GM18858 (cell line): ENCODE results near the gene THUMPD2.
"Not testable (repeated sequence)": the region's sequence is repeated elsewhere in the genome, so short reads cannot be mapped to it uniquely, and the experiment has no call there.

Source experiments
- ATAC-seq: cut with Tn5 transposase; IDR thresholded peaks from one replicate; pipeline ENCODE4 v1.9.1; 2021; ENCODE audit not compliant: unreplicated experiment

THUMPD2 gene

DNA sequence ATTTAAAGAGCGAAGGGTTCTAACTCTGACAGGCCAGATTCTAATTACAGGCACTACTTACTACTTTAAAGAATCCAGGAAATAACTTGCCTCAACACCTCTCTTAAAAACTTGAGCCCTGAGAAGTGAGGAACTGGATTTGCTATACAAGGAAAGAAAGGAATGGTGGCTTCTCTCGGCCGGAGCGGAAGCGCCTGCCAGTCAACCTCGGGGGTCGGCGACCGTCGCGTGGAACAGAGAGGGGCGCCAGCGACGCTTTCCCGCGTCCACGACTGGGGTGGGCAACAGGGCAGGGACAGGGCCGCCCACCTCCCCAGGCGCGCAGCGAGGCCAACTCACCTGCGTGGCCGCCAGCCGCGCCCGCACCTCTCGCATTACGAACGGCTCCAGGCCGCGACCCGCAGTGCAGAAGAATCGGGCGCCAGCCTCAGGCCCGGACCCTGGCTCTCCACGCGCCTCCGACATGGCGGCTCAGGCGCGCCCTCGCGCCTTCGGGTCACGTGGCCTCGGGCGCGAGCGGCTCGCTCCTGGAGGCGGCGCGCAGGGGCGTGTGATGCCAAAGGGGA is at the start of gene THUMPD2:
THUMPD2 (minus strand) TSS at position 484 of the 566 bp plus-strand sequence; CDS start at position 465, 19 bp downstream.
- peak; percentile 74 for ATAC-seq

DNA sequence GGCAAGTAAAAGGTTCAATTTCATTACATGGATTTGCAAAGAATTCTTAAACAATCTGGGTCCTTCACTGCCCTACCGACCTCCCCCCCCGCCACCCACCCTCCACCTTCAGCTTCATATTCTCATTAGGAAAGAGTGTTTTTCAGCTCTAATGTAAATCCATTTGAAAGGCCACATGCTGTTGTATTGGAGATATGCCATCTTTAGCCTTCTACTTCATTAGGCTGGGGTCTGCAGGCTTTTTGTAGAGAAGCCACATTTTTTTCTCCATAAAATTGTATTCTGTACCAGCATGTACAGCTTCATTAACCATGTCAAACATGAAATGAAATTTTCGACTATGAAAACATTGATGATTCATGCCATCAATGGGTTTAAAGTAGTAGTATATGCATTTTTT is 42.8 kb upstream of the THUMPD2 start:
- no peak for ATAC-seq

GRCh38 chr2:39816845-39817244 is 37.8 kb upstream of the THUMPD2 start:
- ATAC-seq, result no peak

DNA sequence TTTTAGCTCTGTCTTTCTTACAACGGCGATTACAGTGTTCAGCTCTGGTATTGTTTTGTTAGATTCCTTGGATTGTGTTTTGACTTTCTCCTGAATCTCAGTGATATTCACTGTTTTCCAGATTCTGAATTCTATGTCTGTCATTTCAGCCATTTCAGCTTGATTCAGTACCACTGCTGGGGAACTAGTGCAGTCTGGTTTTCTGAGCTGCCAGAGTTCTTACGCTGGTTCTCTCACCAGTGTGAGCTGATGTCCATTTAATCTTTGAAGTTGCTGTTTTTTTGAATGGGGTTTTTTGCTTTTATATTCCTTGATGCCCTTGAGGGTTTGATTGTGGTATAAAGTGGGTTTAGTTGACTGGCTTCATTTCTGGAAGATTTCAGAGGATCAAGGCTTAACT is 37.4 kb upstream of the THUMPD2 start:
- no peak for ATAC-seq

DNA sequence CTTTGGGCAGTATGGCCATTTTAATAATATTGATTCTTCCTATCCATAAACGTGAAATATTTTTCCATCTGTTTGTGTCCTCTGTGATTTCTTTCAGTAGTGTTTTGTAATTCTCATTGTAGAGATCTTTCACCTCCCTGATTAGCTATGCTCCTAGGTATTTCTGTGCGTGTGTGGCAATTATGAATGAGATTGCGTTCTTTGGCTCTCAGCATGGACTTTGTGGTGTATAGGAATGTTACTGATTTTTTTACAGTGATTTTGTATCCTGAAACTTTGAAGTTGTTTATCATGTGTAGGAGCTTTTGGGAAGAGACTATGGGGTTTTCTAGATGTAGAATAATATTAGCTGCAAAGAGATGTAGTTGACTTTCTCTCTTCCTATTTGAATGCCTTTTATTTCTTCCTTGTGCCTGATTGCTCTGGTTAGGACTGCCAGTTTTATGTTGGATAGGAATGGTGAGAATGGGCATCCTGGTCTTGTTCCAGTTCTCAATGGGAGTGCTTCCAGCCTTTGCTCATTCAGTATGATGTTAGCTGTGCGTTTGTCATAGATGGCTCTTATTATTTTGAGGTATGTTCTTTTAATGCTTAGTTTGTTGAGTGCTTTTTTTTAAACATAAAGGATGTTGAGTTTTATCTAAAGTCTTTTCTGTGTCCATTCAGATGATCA is 27.0 kb upstream of the THUMPD2 start:
- ATAC-seq, result no peak

GRCh38 chr2:39803839-39804238 is 24.8 kb upstream of the THUMPD2 start:
- ATAC-seq, result no peak

- ATAC-seq, result no peak
Observed at GRCh38 chr2:39800752-39801151, 21.7 kb upstream of the THUMPD2 start.

- ATAC-seq, result no peak
Observed at GRCh38 chr2:39796134-39796533, 17.1 kb upstream of the THUMPD2 start.

GRCh38 chr2:39790216-39790818 is 11.3 kb upstream of the THUMPD2 start:
- not testable (repeated sequence) for ATAC-seq

DNA sequence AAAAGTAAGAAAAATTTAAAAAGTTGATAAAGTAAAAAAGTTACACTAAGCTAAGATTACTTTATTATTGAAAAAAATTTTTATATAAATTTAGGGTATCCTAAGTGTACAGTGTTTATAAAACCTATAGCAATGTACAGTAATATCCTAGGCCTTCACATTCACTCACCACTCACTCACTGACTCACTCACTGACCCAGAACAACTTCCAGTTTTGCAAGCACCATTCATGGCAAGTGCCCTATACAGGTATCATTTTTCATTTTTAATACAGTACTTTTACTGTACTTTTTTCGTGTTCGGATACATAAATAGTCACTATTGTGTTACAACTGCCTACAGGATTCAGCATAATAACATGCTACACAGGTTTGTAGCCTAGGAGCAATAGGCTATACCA is 8.9 kb upstream of the THUMPD2 start:
- ATAC-seq, result no peak

GRCh38 chr2:39786761-39787522 is 7.9 kb upstream of the THUMPD2 start:
- ATAC-seq, result no peak

GRCh38 chr2:39782591-39782990 is 3.5 kb upstream of the THUMPD2 start:
- ATAC-seq, result no peak

DNA sequence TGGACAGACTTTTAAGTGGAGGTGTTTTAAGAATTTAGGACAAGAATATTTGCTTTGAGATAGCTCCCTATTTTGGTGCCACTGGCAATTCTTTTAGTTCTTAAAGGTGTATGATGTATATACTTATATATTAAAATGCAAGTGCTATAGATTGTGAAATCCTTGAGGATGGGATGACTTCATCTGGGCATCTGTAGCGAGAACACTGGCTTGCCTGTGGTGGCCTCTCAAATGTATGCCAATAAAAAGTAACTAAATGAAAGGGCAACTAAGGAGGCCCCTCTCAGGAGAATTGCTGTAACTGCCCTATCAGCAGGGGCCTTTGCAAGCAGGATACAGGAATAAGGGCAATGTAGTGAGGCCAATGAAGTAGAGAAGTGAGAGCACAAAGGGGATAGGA is 2.6 kb upstream of the THUMPD2 start:
- ATAC-seq, result no peak

GRCh38 chr2:39780825-39781600 is 2.0 kb upstream of the THUMPD2 start:
- no peak for ATAC-seq

DNA sequence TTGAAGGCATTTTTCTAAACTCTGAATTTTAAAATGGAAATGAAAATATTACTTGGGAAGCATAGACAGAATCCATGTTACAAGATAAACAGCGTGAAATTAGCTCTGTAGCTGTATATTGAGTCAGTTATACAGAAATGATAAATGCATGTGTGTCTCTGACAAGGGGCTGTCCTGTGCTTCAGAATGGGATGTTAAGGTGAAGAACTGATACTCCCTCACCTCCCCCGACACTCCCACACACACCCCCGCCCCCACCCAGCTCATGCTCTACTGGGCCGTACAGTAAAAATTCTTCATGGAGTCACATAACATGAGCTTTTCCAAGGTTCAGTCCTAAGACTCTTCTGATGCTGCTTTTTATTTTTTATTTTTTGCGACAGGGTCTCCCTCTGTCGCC is 869 bp upstream of the THUMPD2 start:
- no peak for ATAC-seq

DNA sequence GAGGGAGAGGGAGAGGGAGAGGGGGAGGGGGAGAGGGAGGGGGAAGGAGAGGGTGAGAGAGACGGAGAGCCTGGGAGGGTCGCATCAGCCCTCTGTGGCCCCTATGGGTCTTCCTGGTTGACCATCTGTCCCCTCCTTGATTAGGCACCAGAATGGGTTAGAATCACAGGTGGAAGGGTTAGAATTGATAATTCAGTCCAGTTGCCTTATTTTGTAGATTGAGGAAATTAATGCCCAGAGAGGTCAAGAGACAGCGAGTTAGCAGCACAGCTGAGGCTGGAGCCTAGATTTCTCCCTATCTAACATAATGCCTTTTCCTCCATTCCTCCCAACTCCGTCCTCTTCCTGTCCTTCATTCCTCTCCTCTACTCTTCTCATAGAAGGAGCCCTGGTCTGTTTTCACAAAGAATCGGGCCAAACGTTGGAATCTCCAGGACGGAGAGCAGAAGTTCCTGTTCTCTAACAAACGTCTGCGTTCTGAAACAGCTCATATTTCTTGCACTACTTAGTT is 338 bp upstream of the THUMPD2 start:
- no peak for ATAC-seq

- no peak for ATAC-seq
Observed at GRCh38 chr2:39778233-39778632, 825 bp downstream of the THUMPD2 start.

DNA sequence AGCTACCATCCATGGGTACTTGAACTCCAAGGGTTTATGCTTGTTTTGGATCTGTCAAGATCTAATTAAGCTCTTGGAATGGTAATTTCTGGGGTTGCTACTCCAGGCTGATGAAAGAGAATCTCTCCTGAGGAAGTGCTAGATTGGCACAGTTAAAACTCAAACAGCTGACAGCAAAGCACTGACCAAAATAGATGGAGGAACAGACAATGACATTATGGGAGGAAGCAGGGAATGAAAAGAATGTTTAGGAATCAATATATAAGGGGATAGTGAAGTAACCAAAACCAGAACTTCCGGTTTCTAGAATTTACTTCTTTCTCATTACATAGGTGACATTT is 6.3 kb downstream of the THUMPD2 start:
- ATAC-seq, result no peak

DNA sequence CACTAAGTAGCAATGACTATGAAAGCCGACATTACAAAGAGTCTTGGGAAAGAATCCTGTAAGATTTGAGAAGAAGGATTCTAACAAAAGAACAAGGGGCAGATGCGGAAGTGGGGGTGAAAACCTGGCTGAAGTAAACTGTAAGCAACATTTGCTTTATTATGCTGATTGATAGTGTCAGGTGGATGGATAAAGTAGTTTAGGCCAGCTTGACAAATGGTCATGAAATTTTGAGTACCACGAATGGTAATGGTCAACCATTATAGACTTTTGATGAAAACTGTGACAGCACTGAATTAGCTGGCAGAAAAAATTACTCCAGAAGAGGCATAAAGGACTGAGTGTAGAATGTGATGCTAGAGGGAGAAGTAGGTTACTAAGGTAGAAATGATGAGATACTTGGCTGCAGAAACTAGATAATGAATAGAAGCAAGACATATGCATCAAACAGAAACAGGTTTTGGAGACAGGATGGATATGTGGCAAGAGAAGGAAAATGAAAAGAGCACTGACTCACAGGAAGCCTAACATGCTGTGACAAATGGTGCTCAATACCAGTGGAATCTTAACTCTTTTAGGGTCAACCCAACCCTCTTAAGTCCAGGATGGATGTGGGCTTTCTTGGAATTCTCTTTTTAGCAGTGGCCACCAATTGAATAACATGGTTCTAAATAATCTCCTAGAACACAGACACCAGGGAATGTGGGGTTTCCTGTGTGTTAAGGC is 6.8 kb downstream of the THUMPD2 start:
- ATAC-seq, result no peak

GRCh38 chr2:39762448-39762847 is 16.6 kb downstream of the THUMPD2 start:
- no peak for ATAC-seq
